NCI-H146 treated with DMSO at 0.1 percent for 48 hours (cell line): ENCODE data around the gene FLG.
"Not testable (repeated sequence)": the region's sequence is repeated elsewhere in the genome, so short reads cannot be mapped to it uniquely, and the experiment has no call there.

Experiments
- DNase-seq: peaks from one replicate; lab custom pipeline; 2025; ENCODE audit not compliant: unreplicated experiment; lab: John Stamatoyannopoulos, UW

The FLG gene

GRCh38 chr1:152303139-152303872 is 21.7 kb downstream of the FLG start:
- not testable (repeated sequence) for DNase-seq

GRCh38 chr1:152256394-152256793 is 68.6 kb downstream of the FLG start:
- not testable (repeated sequence) for DNase-seq
